Tibial nerve (tissue), 3 donors: Measurements from ENCODE around the gene TRPV6.

ENCODE experiments used
- CTCF ChIP-seq, 5 experiments: fragments of 200-600 bp in 3 of 5; fragments of 450-650 bp in 2 of 5; sonication (generic) in 3 of 5; IDR thresholded peaks; one replicate each; pipeline ENCODE4 v1.5.1; 2016 to 2019; ENCODE audit warnings: antibody characterized with exemption in 5 of 5, mild to moderate bottlenecking in 3 of 5, moderate library complexity in 2 of 5
- POLR2A ChIP-seq, 2 donors: fragments of 450-650 bp; IDR thresholded peaks; one replicate each; pipeline ENCODE4 v1.6.1; 2017; ENCODE audit warnings: antibody characterized with exemption in 2 of 2, mild to moderate bottlenecking in 2 of 2, moderate library complexity in 2 of 2

GRCh38 chr7:142913051-142913450, 27.5 kb upstream of the TRPV6 start:
- TF ChIP-seq CTCF (IDR thresholded peaks at IDR 0.05) (no peak), POLR2A (IDR thresholded peaks at IDR 0.05) (no peak)
